H9 (cell line): ENCODE measurements around the gene CDH24. TPM values are rescaled to one million over a fixed set of nuclear protein-coding genes. Genes with fewer than 3 reads are reported as not detected.

Experiments
- DNase-seq: peaks from one replicate; pipeline ENCODE4 v3.0.0-alpha.2; 2017
- H2AFZ ChIP-seq: one replicate; pipeline ENCODE4 v1.6.1; 2013; ENCODE audit warnings: mild to moderate bottlenecking, low read length, control low read depth, moderate library complexity
- H2AK5ac ChIP-seq: 2 replicates; pipeline ENCODE4 v1.6.1; 2013; ENCODE audit warnings: low read length, control low read depth, mixed read lengths; ENCODE audit not compliant: insufficient read length
- H2BK120ac ChIP-seq: one replicate; pipeline ENCODE4 v1.6.1; 2013; ENCODE audit warnings: low read depth, mild to moderate bottlenecking, low read length, control low read depth, inconsistent platforms; ENCODE audit not compliant: poor library complexity, severe bottlenecking
- H2BK12ac ChIP-seq: 2 replicates; pipeline ENCODE4 v1.6.1; 2013; ENCODE audit warnings: low read length, control low read depth, mixed read lengths, low read depth; ENCODE audit not compliant: insufficient read length
- H2BK15ac ChIP-seq: 2 replicates; pipeline ENCODE4 v1.6.1; 2013; ENCODE audit warnings: low read depth, low read length, control low read depth
- H2BK20ac ChIP-seq: one replicate; pipeline ENCODE4 v1.6.1; 2013; ENCODE audit warnings: low read depth, mild to moderate bottlenecking, low read length, control low read depth, inconsistent platforms; ENCODE audit not compliant: poor library complexity, severe bottlenecking
- H2BK5ac ChIP-seq: 2 replicates; pipeline ENCODE4 v1.6.1; 2013; ENCODE audit warnings: low read length, control low read depth, mixed read lengths; ENCODE audit not compliant: insufficient read length
- H3K14ac ChIP-seq: 2 replicates; pipeline ENCODE4 v1.6.1; 2013; ENCODE audit warnings: low read length, control low read depth; ENCODE audit not compliant: insufficient read depth
- H3K18ac ChIP-seq: 2 replicates; pipeline ENCODE4 v1.6.1; 2013; ENCODE audit warnings: low read depth, mild to moderate bottlenecking, mixed read lengths, low read length, control low read depth; ENCODE audit not compliant: insufficient read length
- H3K23ac ChIP-seq: 2 replicates; pipeline ENCODE4 v1.6.1; 2013; ENCODE audit warnings: low read length, control low read depth, mixed read lengths, low read depth; ENCODE audit not compliant: insufficient read length
- H3K23me2 ChIP-seq: 2 replicates; pipeline ENCODE4 v1.6.1; 2013; ENCODE audit warnings: low read depth, mild to moderate bottlenecking, mixed read lengths, low read length, control low read depth; ENCODE audit not compliant: insufficient read length, poor library complexity, severe bottlenecking
- H3K27ac ChIP-seq: 2 replicates; pipeline ENCODE4 v1.5.1; 2013; ENCODE audit warnings: low read length, control low read depth, mixed read lengths, low read depth; ENCODE audit not compliant: insufficient read length
- H3K27me3 ChIP-seq: 2 replicates; pipeline ENCODE4 v1.6.1; 2013; ENCODE audit warnings: low read length, control low read depth, inconsistent platforms; ENCODE audit not compliant: insufficient read depth
- H3K4ac ChIP-seq: 2 replicates; pipeline ENCODE4 v1.6.1; 2013; ENCODE audit warnings: low read depth, mild to moderate bottlenecking, control low read depth, inconsistent platforms, low read length, moderate library complexity
- H3K4me1 ChIP-seq: 2 replicates; pipeline ENCODE4 v1.6.1; 2013; ENCODE audit warnings: low read length, control low read depth, inconsistent platforms; ENCODE audit not compliant: insufficient read depth
- H3K4me2 ChIP-seq: 2 replicates; pipeline ENCODE4 v1.6.1; 2013; ENCODE audit warnings: low read length, control low read depth, mixed read lengths; ENCODE audit not compliant: insufficient read length, insufficient read depth
- H3K56ac ChIP-seq: 2 replicates; pipeline ENCODE4 v1.6.1; 2013; ENCODE audit warnings: low read depth, mild to moderate bottlenecking, mixed read lengths, low read length, control low read depth; ENCODE audit not compliant: insufficient read length
- H3K79me1 ChIP-seq: 2 replicates; pipeline ENCODE4 v1.6.1; 2013; ENCODE audit warnings: low read depth, mild to moderate bottlenecking, moderate library complexity, low read length, control low read depth, inconsistent platforms; ENCODE audit not compliant: insufficient read depth, poor library complexity, severe bottlenecking
- H3K79me2 ChIP-seq: 2 replicates; pipeline ENCODE4 v1.6.1; 2013; ENCODE audit warnings: low read length, control low read depth, inconsistent platforms; ENCODE audit not compliant: insufficient read depth
- H3K9ac ChIP-seq: 2 replicates; pipeline ENCODE4 v1.6.1; 2013; ENCODE audit warnings: low read length, control low read depth, mixed read lengths; ENCODE audit not compliant: insufficient read length; ENCODE audit errors: extremely low read depth
- H3K9me3 ChIP-seq: one replicate; pipeline ENCODE4 v1.6.1; 2013; ENCODE audit warnings: low read depth, low read length, inconsistent platforms; ENCODE audit not compliant: control insufficient read depth
- H3T11ph ChIP-seq: one replicate; pipeline ENCODE4 v1.6.1; 2013; ENCODE audit warnings: mild to moderate bottlenecking, low read length, control low read depth, inconsistent platforms
- H4K20me1 ChIP-seq: one replicate; pipeline ENCODE4 v1.6.1; 2013; ENCODE audit not compliant: control insufficient read depth, insufficient read length, insufficient read depth
- H4K5ac ChIP-seq: 2 replicates; pipeline ENCODE4 v1.6.1; 2013; ENCODE audit warnings: low read depth, mild to moderate bottlenecking, mixed read lengths, low read length, control low read depth; ENCODE audit not compliant: insufficient read length
- H4K8ac ChIP-seq: replicated peaks from 2 replicates; pipeline ENCODE4 v1.6.1; 2013; ENCODE audit warnings: low read length, control low read depth, mixed read lengths, low read depth; ENCODE audit not compliant: insufficient read length
- H4K91ac ChIP-seq: 2 replicates; pipeline ENCODE4 v1.6.1; 2013; ENCODE audit warnings: low read depth, mild to moderate bottlenecking, moderate library complexity, mixed read lengths, low read length, control low read depth; ENCODE audit not compliant: insufficient read length
- H3K27ac Mint-ChIP-seq, 3 experiments: 2 replicates in 2 of 3; 3 replicates in 1 of 3; pipeline ENCODE4 v1.8.0; 2020 to 2021; ENCODE audit warnings: mixed read lengths in 3 of 3, mild to moderate bottlenecking in 1 of 3, moderate library complexity in 1 of 3
- H3K27me3 Mint-ChIP-seq: 2 replicates; pipeline ENCODE4 v1.8.0; 2021; ENCODE audit warnings: low read depth, mild to moderate bottlenecking, moderate library complexity, mixed read lengths
- H3K36me3 Mint-ChIP-seq, 3 experiments: 2 replicates in 2 of 3; 3 replicates in 1 of 3; pipeline ENCODE4 v1.8.0; 2020 to 2021; ENCODE audit warnings: low read depth in 3 of 3, mixed read lengths in 3 of 3; ENCODE audit not compliant: insufficient read depth in 1 of 3
- H3K4me1 Mint-ChIP-seq, 2 experiments: 2 replicates each; pipeline ENCODE4 v1.8.0; 2020; ENCODE audit warnings: mixed read lengths in 2 of 2
- H3K4me3 Mint-ChIP-seq, 2 experiments: 2 replicates in 1 of 2; 3 replicates in 1 of 2; pipeline ENCODE4 v1.8.0; 2020 to 2021; ENCODE audit warnings: mild to moderate bottlenecking in 2 of 2, mixed read lengths in 2 of 2, moderate library complexity in 1 of 2
- H3K9me3 Mint-ChIP-seq, 2 experiments: 2 replicates in 1 of 2; 3 replicates in 1 of 2; pipeline ENCODE4 v1.8.0; 2020; ENCODE audit warnings: mild to moderate bottlenecking in 2 of 2, mixed read lengths in 2 of 2, moderate library complexity in 1 of 2
- WGBS: extraction: QIAGEN DNeasy Blood & Tissue Kit; methylation state at CpG from one replicate; pipeline ENCODE4 v1.1.7; 2013; ENCODE audit warnings: missing lambda C conversion rate, low lambda C conversion rate, mixed read lengths; ENCODE audit not compliant: insufficient read length; ENCODE audit errors: extremely low coverage; 5-methylcytosine and 5-hydroxymethylcytosine counted together
- total RNA-seq: library from RNA; stranded (reverse); gene quantifications from 2 replicates; pipeline ENCODE4 v1.2.1, GENCODE V29; 2021
- TF ChIP-seq, protein P1 (sequence below): fragments of 200-600 bp; sonication (generic); conservative IDR thresholded peaks from 3 replicates; pipeline ENCODE4 v1.8.0; 2021; ENCODE audit warnings: antibody characterized with exemption, mild to moderate bottlenecking

CDH24 gene
- total RNA-seq, 1 experiment from 2014 or later: 16.7 TPM

DNA sequence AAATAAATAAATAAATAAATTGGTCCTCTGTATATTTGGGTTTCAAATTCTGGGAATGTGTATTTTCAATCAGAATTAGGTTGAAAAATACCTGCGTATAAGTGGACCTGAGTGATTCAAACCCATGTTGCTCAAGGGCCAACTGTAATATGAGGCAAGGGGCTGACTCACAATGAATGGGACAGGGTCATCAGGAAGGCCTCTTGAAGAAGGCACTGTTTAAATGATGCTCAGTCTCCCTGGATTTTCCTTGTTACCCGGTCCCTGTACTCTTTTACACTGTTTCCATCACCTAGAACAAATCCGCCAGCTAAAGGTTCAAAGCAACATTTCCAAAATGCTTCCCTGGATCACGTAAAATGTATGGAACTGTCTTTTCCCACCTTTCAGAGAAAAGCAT is 26.4 kb downstream of the CDH24 start:
- Histone ChIP-seq H4K20me1 (no peaks in the 10 kb centered on the region), H3K4me2 (no peak overlapping the region), H3K56ac (no peak overlapping the region), H2BK120ac (no peak overlapping the region), H3K9ac (no peak overlapping the region), H2BK12ac (no peak overlapping the region), H3K9me3 (no peaks in the 10 kb centered on the region), H3K23me2 (peaks cover 5% of the 10 kb centered on the region), H3K27me3 (no peaks in the 10 kb centered on the region), H2AK5ac (no peak overlapping the region), H4K91ac (no peak overlapping the region), H3K27ac (no peak overlapping the region), H3K79me1 (no peaks in the 10 kb centered on the region), H4K5ac (no peak overlapping the region), H4K8ac (no peak overlapping the region), H2BK15ac (no peak overlapping the region), H3K4ac (no peak overlapping the region), H3K4me1 (no peaks in the 10 kb centered on the region), H3T11ph (no peak overlapping the region), H3K18ac (no peak overlapping the region), H2AFZ (no peak overlapping the region), H3K14ac (no peak overlapping the region), H3K79me2 (peaks cover 5% of the 10 kb centered on the region; the same call in 1 of the 2 replicates), H2BK20ac (no peak overlapping the region), H3K23ac (no peak overlapping the region), H2BK5ac (no peak overlapping the region)
- TF ChIP-seq, protein P1, sequence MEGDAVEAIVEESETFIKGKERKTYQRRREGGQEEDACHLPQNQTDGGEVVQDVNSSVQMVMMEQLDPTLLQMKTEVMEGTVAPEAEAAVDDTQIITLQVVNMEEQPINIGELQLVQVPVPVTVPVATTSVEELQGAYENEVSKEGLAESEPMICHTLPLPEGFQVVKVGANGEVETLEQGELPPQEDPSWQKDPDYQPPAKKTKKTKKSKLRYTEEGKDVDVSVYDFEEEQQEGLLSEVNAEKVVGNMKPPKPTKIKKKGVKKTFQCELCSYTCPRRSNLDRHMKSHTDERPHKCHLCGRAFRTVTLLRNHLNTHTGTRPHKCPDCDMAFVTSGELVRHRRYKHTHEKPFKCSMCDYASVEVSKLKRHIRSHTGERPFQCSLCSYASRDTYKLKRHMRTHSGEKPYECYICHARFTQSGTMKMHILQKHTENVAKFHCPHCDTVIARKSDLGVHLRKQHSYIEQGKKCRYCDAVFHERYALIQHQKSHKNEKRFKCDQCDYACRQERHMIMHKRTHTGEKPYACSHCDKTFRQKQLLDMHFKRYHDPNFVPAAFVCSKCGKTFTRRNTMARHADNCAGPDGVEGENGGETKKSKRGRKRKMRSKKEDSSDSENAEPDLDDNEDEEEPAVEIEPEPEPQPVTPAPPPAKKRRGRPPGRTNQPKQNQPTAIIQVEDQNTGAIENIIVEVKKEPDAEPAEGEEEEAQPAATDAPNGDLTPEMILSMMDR: no peak
- Mint-ChIP-seq H3K4me3 (no peak overlapping the region), H3K36me3 (peaks cover 39 to 65% (median 52%) of the 10 kb centered on the region in 3 experiments), H3K4me1 (peaks cover 14 to 17% of the 10 kb centered on the region in 2 experiments), H3K9me3 (no peaks in the 10 kb centered on the region), H3K27me3 (no peaks in the 10 kb centered on the region), H3K27ac (no peak overlapping the region)
- DNase-seq: no peak
- no CpG with 5 or more reads among the region's 4 CpGs for WGBS
